Measurements from ENCODE around the gene RIMBP3B. TPM values are rescaled to one million over a fixed set of nuclear protein-coding genes. Genes with fewer than 3 reads are reported as not detected.
A peak's percentile ranks its signal among the peaks of the same experiment; 100 is the strongest.
"Not testable (repeated sequence)": the region's sequence is repeated elsewhere in the genome, so short reads cannot be mapped to it uniquely, and the experiment has no call there.

Gene RIMBP3B
- total and polyA plus RNA-seq, 2 experiments from 2014 or later: 0.06 TPM; not detected in 1

- Histone ChIP-seq H3K9ac (peak overlapping the region; percentile 61), H3K4me3 (peak overlapping the region; percentile 60; the same call in 1 of the 2 replicates)
- H3K36me3 ChIP-seq (ENCODE audit: low read depth); H3K9me3 ChIP-seq (ENCODE audit: low read depth); H4K20me1 ChIP-seq (ENCODE audit: insufficient read depth); in situ Hi-C loops (cut with MboI); H3K27ac ChIP-seq; DNase-seq; H3K27me3 ChIP-seq (replicated peaks; ENCODE audit: insufficient read depth); H3F3A ChIP-seq (ENCODE audit: insufficient read depth); H3K9me2 ChIP-seq (ENCODE audit: insufficient read depth); H3K4me2 ChIP-seq (ENCODE audit: unreplicated experiment); H3K4me1 ChIP-seq (ENCODE audit: insufficient read depth); H2AFZ ChIP-seq; H3K79me2 ChIP-seq (ENCODE audit: insufficient read depth): not testable (repeated sequence)
- WGBS, 2 experiments (ENCODE audit: low coverage in 1 of 2, low lambda C conversion rate in 2 of 2, missing lambda C conversion rate in 2 of 2): 2% methylated on average over 10 to 18 of the region's 33 CpGs
Measured at GRCh38 chr22:21417853-21418252, 34.3 kb downstream of the RIMBP3B start.

- peak overlapping the region; percentile 58 for H3K4me2 ChIP-seq (ENCODE audit: unreplicated experiment)
- H2AFZ ChIP-seq; H3K36me3 ChIP-seq (ENCODE audit: low read depth); H3K9me3 ChIP-seq (ENCODE audit: low read depth); in situ Hi-C loops (cut with MboI); DNase-seq; H3K4me1 ChIP-seq (ENCODE audit: insufficient read depth); H3K4me3 ChIP-seq; H3F3A ChIP-seq (ENCODE audit: insufficient read depth); H3K9me2 ChIP-seq (ENCODE audit: insufficient read depth); H3K79me2 ChIP-seq (ENCODE audit: insufficient read depth); H4K20me1 ChIP-seq (ENCODE audit: insufficient read depth); H3K27me3 ChIP-seq (replicated peaks; ENCODE audit: insufficient read depth): not testable (repeated sequence)
- peak overlapping the region; percentile 55; the same call in 1 of the 2 replicates for H3K9ac ChIP-seq
- H3K27ac ChIP-seq: peak overlapping the region; percentile 71
- WGBS, 2 experiments (ENCODE audit: low coverage in 1 of 2, low lambda C conversion rate in 2 of 2, missing lambda C conversion rate in 2 of 2): 22 to 24% methylated on average over 5 of the region's 15 CpGs
Measured at GRCh38 chr22:21418974-21419638, 35.6 kb downstream of the RIMBP3B start.

GRCh38 chr22:21420180-21420763 is 36.7 kb downstream of the RIMBP3B start:
- H3K4me1 ChIP-seq (ENCODE audit: insufficient read depth); H3K9me2 ChIP-seq (ENCODE audit: insufficient read depth); H2AFZ ChIP-seq; DNase-seq; H3K4me2 ChIP-seq (ENCODE audit: unreplicated experiment); in situ Hi-C loops (cut with MboI); H3K9me3 ChIP-seq (ENCODE audit: low read depth); H3K36me3 ChIP-seq (ENCODE audit: low read depth); H3F3A ChIP-seq (ENCODE audit: insufficient read depth); H3K27me3 ChIP-seq (replicated peaks; ENCODE audit: insufficient read depth); H4K20me1 ChIP-seq (ENCODE audit: insufficient read depth); H3K27ac ChIP-seq; H3K4me3 ChIP-seq; H3K9ac ChIP-seq; H3K79me2 ChIP-seq (ENCODE audit: insufficient read depth): not testable (repeated sequence)
- WGBS, 2 experiments (ENCODE audit: low coverage in 1 of 2, low lambda C conversion rate in 2 of 2, missing lambda C conversion rate in 2 of 2): 89 to 91% methylated on average over 6 to 9 of the region's 19 CpGs

- H3F3A ChIP-seq (ENCODE audit: insufficient read depth); H3K4me2 ChIP-seq (ENCODE audit: unreplicated experiment); H2AFZ ChIP-seq; in situ Hi-C loops (cut with MboI); H3K27ac ChIP-seq; H3K27me3 ChIP-seq (replicated peaks; ENCODE audit: insufficient read depth); H3K79me2 ChIP-seq (ENCODE audit: insufficient read depth); H3K4me1 ChIP-seq (ENCODE audit: insufficient read depth); H4K20me1 ChIP-seq (ENCODE audit: insufficient read depth); H3K36me3 ChIP-seq (ENCODE audit: low read depth); H3K9ac ChIP-seq; H3K9me3 ChIP-seq (ENCODE audit: low read depth); H3K4me3 ChIP-seq; DNase-seq; H3K9me2 ChIP-seq (ENCODE audit: insufficient read depth): not testable (repeated sequence)
- no CpG with 5 or more reads among the region's 12 CpGs for WGBS, 2 experiments (ENCODE audit: low coverage in 1 of 2, low lambda C conversion rate in 2 of 2, missing lambda C conversion rate in 2 of 2)
Measured at GRCh38 chr22:21424084-21424709, 40.6 kb downstream of the RIMBP3B start.

GRCh38 chr22:21434378-21435233 is 51.1 kb downstream of the RIMBP3B start:
- H2AFZ ChIP-seq; H3K9me3 ChIP-seq (ENCODE audit: low read depth); in situ Hi-C loops (cut with MboI); H3K27ac ChIP-seq; H3K9me2 ChIP-seq (ENCODE audit: insufficient read depth); H3K4me2 ChIP-seq (ENCODE audit: unreplicated experiment); H3K27me3 ChIP-seq (replicated peaks; ENCODE audit: insufficient read depth); H3K36me3 ChIP-seq (ENCODE audit: low read depth); DNase-seq; H3K79me2 ChIP-seq (ENCODE audit: insufficient read depth); H4K20me1 ChIP-seq (ENCODE audit: insufficient read depth); H3K4me1 ChIP-seq (ENCODE audit: insufficient read depth); H3K9ac ChIP-seq; H3K4me3 ChIP-seq; H3F3A ChIP-seq (ENCODE audit: insufficient read depth): not testable (repeated sequence)
- no CpG with 5 or more reads among the region's 15 CpGs for WGBS, 2 experiments (ENCODE audit: low coverage in 1 of 2, low lambda C conversion rate in 2 of 2, missing lambda C conversion rate in 2 of 2)

GRCh38 chr22:21435998-21436810 is 52.7 kb downstream of the RIMBP3B start:
- H3K9ac ChIP-seq; H3K4me3 ChIP-seq; H3K79me2 ChIP-seq (ENCODE audit: insufficient read depth); H3K36me3 ChIP-seq (ENCODE audit: low read depth); H3K27ac ChIP-seq; H3K4me1 ChIP-seq (ENCODE audit: insufficient read depth); H3F3A ChIP-seq (ENCODE audit: insufficient read depth); H2AFZ ChIP-seq; DNase-seq; H3K27me3 ChIP-seq (replicated peaks; ENCODE audit: insufficient read depth); H3K9me3 ChIP-seq (ENCODE audit: low read depth); H3K4me2 ChIP-seq (ENCODE audit: unreplicated experiment); H4K20me1 ChIP-seq (ENCODE audit: insufficient read depth); H3K9me2 ChIP-seq (ENCODE audit: insufficient read depth); in situ Hi-C loops (cut with MboI): not testable (repeated sequence)
- 5 to 13% methylated on average over 3 to 4 of the region's 12 CpGs for WGBS, 2 experiments (ENCODE audit: low coverage in 1 of 2, low lambda C conversion rate in 2 of 2, missing lambda C conversion rate in 2 of 2)

GRCh38 chr22:21438013-21438412 is 54.5 kb downstream of the RIMBP3B start:
- H3K9me2 ChIP-seq (ENCODE audit: insufficient read depth); H3K4me2 ChIP-seq (ENCODE audit: unreplicated experiment); H3K4me3 ChIP-seq; H4K20me1 ChIP-seq (ENCODE audit: insufficient read depth); in situ Hi-C loops (cut with MboI); DNase-seq; H3K9ac ChIP-seq; H3K27ac ChIP-seq; H3K79me2 ChIP-seq (ENCODE audit: insufficient read depth); H3K36me3 ChIP-seq (ENCODE audit: low read depth); H3K9me3 ChIP-seq (ENCODE audit: low read depth); H3K27me3 ChIP-seq (replicated peaks; ENCODE audit: insufficient read depth); H3F3A ChIP-seq (ENCODE audit: insufficient read depth); H2AFZ ChIP-seq; H3K4me1 ChIP-seq (ENCODE audit: insufficient read depth): not testable (repeated sequence)
- WGBS, 2 experiments (ENCODE audit: low coverage in 1 of 2, low lambda C conversion rate in 2 of 2, missing lambda C conversion rate in 2 of 2): 96 to 98% methylated on average over 4 of the region's 6 CpGs
